Measurements from ENCODE around the gene CACNG8.

- TF ChIP-seq CTCF (IDR thresholded peaks at IDR 0.05) = no peak
- no peak for TF ChIP-seq POLR2AphosphoS5 (IDR thresholded peaks at IDR 0.05)
- no peak for TF ChIP-seq EP300 (IDR thresholded peaks at IDR 0.05; ENCODE audit: low read depth)
- TF ChIP-seq POLR2A (IDR thresholded peaks at IDR 0.05) = no peak
Observed at GRCh38 chr19:54009440-54009839, 46.7 kb downstream of the CACNG8 start.
